ENCODE measurements around the gene PLXDC1. TPM values are rescaled to one million over a fixed set of nuclear protein-coding genes. Genes with fewer than 3 reads are reported as not detected.

PLXDC1 gene
- total RNA-seq, 1 experiment from 2014 or later: 0.75 TPM

DNA sequence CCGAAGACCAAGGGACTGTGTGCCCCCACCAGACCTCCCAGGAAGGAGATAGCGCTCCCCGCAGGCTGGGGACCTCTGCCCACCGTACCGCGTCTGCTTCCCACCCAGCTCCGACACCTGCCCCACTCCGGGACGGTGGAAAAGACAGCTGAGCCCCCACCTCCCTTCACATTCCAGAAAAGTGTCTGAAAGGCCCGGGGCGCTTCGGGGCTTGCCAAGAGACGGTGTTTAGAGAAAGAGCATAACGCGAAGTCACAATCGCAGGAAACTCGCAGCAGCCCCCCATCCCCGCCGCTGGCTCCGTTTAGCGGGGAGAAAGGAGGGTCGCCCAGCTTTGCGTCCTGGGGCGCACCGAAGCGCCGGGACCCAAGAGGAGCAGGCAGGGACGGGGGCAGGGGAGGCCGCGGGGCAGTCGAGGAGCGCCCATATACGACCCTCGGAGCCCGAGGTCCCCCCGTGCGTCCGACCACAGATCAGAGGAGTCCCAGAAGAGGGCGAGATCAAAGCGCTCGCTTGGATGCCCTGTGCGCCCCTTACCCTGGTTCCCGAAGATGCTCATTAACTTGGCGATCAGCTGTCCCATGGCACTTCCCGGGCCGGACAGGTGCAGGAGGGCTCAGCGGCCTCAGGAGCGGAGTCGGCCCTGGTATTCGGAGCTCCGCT, 13.9 kb upstream of the PLXDC1 start:
- H3K9me3 ChIP-seq (ENCODE audit: low read depth, low read length, poor library complexity, severe bottlenecking): no peaks in the 10 kb centered on the region
- H3K27ac ChIP-seq (ENCODE audit: low read depth, low read length, poor library complexity, severe bottlenecking): no peak overlapping the region
- TF ChIP-seq, protein P1, sequence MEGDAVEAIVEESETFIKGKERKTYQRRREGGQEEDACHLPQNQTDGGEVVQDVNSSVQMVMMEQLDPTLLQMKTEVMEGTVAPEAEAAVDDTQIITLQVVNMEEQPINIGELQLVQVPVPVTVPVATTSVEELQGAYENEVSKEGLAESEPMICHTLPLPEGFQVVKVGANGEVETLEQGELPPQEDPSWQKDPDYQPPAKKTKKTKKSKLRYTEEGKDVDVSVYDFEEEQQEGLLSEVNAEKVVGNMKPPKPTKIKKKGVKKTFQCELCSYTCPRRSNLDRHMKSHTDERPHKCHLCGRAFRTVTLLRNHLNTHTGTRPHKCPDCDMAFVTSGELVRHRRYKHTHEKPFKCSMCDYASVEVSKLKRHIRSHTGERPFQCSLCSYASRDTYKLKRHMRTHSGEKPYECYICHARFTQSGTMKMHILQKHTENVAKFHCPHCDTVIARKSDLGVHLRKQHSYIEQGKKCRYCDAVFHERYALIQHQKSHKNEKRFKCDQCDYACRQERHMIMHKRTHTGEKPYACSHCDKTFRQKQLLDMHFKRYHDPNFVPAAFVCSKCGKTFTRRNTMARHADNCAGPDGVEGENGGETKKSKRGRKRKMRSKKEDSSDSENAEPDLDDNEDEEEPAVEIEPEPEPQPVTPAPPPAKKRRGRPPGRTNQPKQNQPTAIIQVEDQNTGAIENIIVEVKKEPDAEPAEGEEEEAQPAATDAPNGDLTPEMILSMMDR (conservative IDR thresholded peaks at IDR 0.05; ENCODE audit: low read depth, low read length): no peak
- TF ChIP-seq EZH2 (IDR thresholded peaks at IDR 0.05; ENCODE audit: borderline replicate concordance, low read depth, low read length, poor library complexity, severe bottlenecking): no peak
- POLR2A ChIA-PET (ENCODE audit: low non-redundant PET): no interaction called here
- intact Hi-C loops (cut with micrococcal nuclease; ENCODE audit: unreplicated experiment): no loop called here
- H3K27me3 ChIP-seq (replicated peaks; ENCODE audit: insufficient read depth, low read depth, low read length, poor library complexity): no peaks in the 10 kb centered on the region
- no peaks in the 10 kb centered on the region for H3K36me3 ChIP-seq (ENCODE audit: insufficient read depth, low read length, poor library complexity, severe bottlenecking)
- H3K4me1 ChIP-seq (ENCODE audit: insufficient read depth, low read length, poor library complexity, severe bottlenecking): no peaks in the 10 kb centered on the region
- H3K4me3 ChIP-seq (ENCODE audit: low read depth, low read length, poor library complexity, severe bottlenecking): peak overlapping the region; percentile 47
- CTCF ChIA-PET: interaction anchor here (0.5 to 2.4 kb wide), 7 partner anchors 9 to 187 kb away, joined by 3 to 16 read pairs (median 8); partner anchors contain the start of gene RPL19
- BruUV-seq (replicated peaks): no TSS peak
- no peak for DNase-seq (ENCODE audit: low spot score)

DNA sequence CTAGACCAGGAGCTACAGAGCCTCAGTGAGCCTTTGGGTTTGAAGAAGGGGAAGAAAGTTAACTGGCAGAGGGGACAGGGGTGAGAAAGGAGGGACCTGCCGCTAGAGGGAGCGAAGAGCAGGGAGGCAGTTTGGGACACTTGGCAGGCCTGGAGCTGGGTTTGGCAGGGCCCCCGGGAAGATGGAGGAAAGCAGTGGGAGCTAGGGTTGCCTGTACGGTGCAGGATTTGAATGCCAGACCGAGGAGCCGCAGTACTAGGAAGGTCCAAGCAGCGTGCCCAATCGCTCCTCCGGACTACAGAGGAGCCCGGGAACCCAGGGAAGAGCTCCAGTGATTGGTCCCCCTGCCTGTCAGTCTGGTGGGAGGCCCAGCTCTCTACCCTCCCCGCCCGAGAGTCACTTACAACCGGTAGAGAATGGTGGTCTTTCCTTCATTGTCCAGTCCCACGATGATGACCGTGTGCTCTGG, 13.3 kb upstream of the PLXDC1 start:
- no peaks in the 10 kb centered on the region for H3K36me3 ChIP-seq (ENCODE audit: insufficient read depth, low read length, poor library complexity, severe bottlenecking)
- POLR2A ChIA-PET (ENCODE audit: low non-redundant PET): no interaction called here
- H3K4me3 ChIP-seq (ENCODE audit: low read depth, low read length, poor library complexity, severe bottlenecking): peak overlapping the region; percentile 47
- intact Hi-C loops (cut with micrococcal nuclease; ENCODE audit: unreplicated experiment): no loop called here
- CTCF ChIA-PET: interaction anchor here (0.5 to 2.4 kb wide), 7 partner anchors 10 to 188 kb away, joined by 3 to 16 read pairs (median 8); partner anchors contain the start of gene RPL19
- no TSS peak for BruUV-seq (replicated peaks)
- TF ChIP-seq, protein P1 (conservative IDR thresholded peaks at IDR 0.05; ENCODE audit: low read depth, low read length): peak; percentile 71
- TF ChIP-seq EZH2 (IDR thresholded peaks at IDR 0.05; ENCODE audit: borderline replicate concordance, low read depth, low read length, poor library complexity, severe bottlenecking): no peak
- no peaks in the 10 kb centered on the region for H3K27me3 ChIP-seq (replicated peaks; ENCODE audit: insufficient read depth, low read depth, low read length, poor library complexity)
- H3K27ac ChIP-seq (ENCODE audit: low read depth, low read length, poor library complexity, severe bottlenecking): no peak overlapping the region
- H3K4me1 ChIP-seq (ENCODE audit: insufficient read depth, low read length, poor library complexity, severe bottlenecking): no peaks in the 10 kb centered on the region
- DNase-seq (ENCODE audit: low spot score): peak; percentile 82
- no peaks in the 10 kb centered on the region for H3K9me3 ChIP-seq (ENCODE audit: low read depth, low read length, poor library complexity, severe bottlenecking)

DNA sequence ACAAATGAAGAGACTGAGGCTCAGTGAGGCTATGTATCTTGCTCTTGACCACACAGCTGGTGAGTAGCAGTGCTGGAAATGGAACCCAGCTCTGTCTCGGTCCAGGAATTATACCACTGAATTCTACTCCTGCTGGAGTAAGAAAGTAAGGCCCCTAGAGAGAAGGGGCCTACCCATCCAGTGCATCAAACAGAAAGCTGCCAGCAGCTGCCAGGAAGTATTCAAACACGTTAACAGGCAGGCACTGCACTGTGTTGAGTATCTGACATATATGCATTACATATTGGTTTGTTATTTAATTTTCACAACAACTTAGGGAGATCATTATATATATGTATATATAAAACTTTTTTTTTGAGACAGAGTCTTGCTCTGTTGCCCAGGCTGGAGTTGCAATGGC, 10.5 kb upstream of the PLXDC1 start:
- BruUV-seq (replicated peaks): no TSS peak
- TF ChIP-seq, protein P1 (conservative IDR thresholded peaks at IDR 0.05; ENCODE audit: low read depth, low read length): no peak
- no peak for TF ChIP-seq EZH2 (IDR thresholded peaks at IDR 0.05; ENCODE audit: borderline replicate concordance, low read depth, low read length, poor library complexity, severe bottlenecking)
- ChIA-PET POLR2A (ENCODE audit: low non-redundant PET) (no interaction called here), CTCF (no interaction called here)
- no peak for DNase-seq (ENCODE audit: low spot score)
- intact Hi-C loops (cut with micrococcal nuclease; ENCODE audit: unreplicated experiment): no loop called here
- no peak overlapping the region for H3K27ac ChIP-seq (ENCODE audit: low read depth, low read length, poor library complexity, severe bottlenecking)
- no peaks in the 10 kb centered on the region for H3K27me3 ChIP-seq (replicated peaks; ENCODE audit: insufficient read depth, low read depth, low read length, poor library complexity)
- H3K4me3 ChIP-seq (ENCODE audit: low read depth, low read length, poor library complexity, severe bottlenecking): no peak overlapping the region
- H3K9me3 ChIP-seq (ENCODE audit: low read depth, low read length, poor library complexity, severe bottlenecking): no peaks in the 10 kb centered on the region
- H3K36me3 ChIP-seq (ENCODE audit: insufficient read depth, low read length, poor library complexity, severe bottlenecking): no peaks in the 10 kb centered on the region
- H3K4me1 ChIP-seq (ENCODE audit: insufficient read depth, low read length, poor library complexity, severe bottlenecking): no peaks in the 10 kb centered on the region

All from A673 (cell line).